ENCODE results near the gene ZEB1. TPM values are rescaled to one million over a fixed set of nuclear protein-coding genes. Genes with fewer than 3 reads are reported as not detected.

ZEB1 gene
- total RNA-seq, 1 experiment from 2014 or later: 21.7 TPM

GRCh38 chr10:31479752-31480151, 160.7 kb downstream of the ZEB1 start:
- Histone ChIP-seq H3K36me3 (peaks cover 47% of the 10 kb centered on the region), H3K27me3 (no peaks in the 10 kb centered on the region), H3K4me3 (no peak overlapping the region), H3K9me3 (peaks cover 14% of the 10 kb centered on the region)
- no peak for DNase-seq

DNA sequence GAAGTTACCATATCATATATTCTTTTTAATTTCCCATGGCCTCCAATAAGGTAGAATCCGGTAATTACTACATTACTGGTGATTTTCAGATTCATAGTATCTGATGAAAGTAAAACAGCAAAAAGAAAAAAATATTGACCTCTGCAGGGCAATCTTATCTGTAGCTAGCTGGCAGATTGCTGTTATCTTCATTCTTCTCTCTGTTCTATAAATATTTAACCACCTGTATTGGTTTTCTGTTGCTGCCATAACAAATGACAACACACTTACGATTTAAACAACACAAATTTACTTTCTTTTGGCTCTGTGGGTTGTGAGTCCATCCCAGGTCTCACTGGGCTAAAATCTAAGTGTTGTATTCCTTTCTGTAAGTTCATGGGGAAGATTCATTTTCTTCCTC, 164.5 kb downstream of the ZEB1 start:
- DNase-seq: no peak
- no peaks in the 10 kb centered on the region; the same call in 1 of the 2 replicates for H3K9me3 ChIP-seq
- H3K36me3 ChIP-seq: peaks cover 22% of the 10 kb centered on the region
- H3K4me3 ChIP-seq: no peak overlapping the region
- no peaks in the 10 kb centered on the region for H3K27me3 ChIP-seq

- peaks cover 3% of the 10 kb centered on the region for H3K9me3 ChIP-seq
Observed at GRCh38 chr10:31484431-31485135, 165.6 kb downstream of the ZEB1 start.

DNA sequence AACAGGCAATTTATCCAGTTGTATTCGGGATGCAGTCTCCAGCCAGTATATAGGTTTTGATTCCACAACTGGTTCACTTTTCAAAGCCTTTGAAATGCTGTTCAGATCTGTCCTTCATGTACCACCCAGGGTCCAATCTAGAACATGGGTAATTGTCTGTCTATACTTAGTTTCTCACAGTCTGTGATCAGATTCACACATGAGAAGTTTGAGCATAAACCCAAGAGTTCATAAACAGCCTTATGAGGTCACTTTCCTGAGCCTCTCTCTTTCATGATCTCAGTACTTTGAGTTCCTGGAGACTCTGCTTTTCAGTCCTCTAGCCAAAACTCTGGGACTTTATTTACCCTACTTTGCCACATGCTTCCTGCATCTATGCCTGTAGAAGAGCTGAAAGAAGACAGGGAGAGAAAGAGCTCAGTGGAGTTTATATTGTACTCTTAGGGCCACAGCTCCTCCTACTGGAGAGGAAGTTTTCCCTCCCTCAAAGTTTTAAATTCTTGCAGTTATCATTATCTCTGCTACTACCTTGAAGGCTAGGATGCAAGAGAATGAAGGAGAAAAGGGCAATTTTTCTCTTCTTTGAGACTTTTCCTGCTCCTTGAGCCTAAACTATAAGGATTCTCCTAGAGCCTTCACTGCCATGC, 172.0 kb downstream of the ZEB1 start:
- no peaks in the 10 kb centered on the region for H3K27me3 ChIP-seq
- H3K36me3 ChIP-seq: peaks cover 20% of the 10 kb centered on the region
- no peak for DNase-seq
- no peak overlapping the region for H3K4me3 ChIP-seq
- peaks cover 5% of the 10 kb centered on the region for H3K9me3 ChIP-seq

More at GRCh38 chr10:31484431-31485135, 165.6 kb downstream of the ZEB1 start:
- no peak for DNase-seq
- peaks cover 21% of the 10 kb centered on the region for H3K36me3 ChIP-seq
- H3K4me3 ChIP-seq: no peak overlapping the region
- H3K27me3 ChIP-seq: no peaks in the 10 kb centered on the region

DNA sequence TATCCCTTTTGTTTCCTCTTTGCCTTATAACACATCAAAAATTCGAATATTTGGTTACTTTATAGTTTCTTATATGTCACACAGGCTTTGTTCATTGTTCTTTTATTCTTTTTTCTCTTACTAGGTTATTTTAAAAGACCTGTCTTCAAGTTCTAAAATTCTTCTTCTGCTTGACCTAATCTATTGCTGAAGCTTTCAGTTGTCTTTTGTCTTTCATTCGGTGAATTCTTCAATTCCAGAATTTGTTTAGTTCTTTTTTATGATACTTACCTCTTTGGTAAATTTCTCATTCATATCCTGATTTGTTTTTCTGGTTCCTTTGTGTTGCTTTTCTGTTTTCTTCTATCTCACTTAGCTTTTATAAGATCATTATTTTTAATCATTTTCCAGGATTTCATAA, 188.4 kb downstream of the ZEB1 start:
- no peak for DNase-seq
- peaks cover 89% of the 10 kb centered on the region for H3K36me3 ChIP-seq
- no peak overlapping the region for H3K4me3 ChIP-seq
- peaks cover 40% of the 10 kb centered on the region for H3K9me3 ChIP-seq
- H3K27me3 ChIP-seq: no peaks in the 10 kb centered on the region

DNA sequence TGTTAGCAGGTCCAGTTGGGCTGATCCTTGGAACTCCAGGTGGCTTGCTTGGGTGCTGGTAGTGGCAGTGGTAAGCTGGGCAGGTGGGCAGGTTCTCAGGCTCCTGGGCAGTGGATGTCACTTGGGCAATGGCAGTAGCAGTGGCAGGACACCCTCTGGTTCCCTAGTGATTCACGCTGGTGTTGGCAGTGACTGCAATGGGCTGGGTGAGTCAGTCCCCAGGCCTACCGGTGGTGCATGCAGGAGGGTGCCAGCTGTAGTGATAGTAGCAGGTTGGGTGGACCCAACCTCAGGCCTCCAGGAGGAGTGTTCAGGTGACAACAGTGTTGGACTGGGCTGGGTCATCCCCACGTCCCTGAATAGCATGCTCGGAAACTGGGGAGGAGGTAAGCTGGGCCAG, 189.2 kb downstream of the ZEB1 start:
- DNase-seq: peak; percentile 7
- peaks cover 89% of the 10 kb centered on the region for H3K36me3 ChIP-seq
- H3K4me3 ChIP-seq: no peak overlapping the region
- peaks cover 40% of the 10 kb centered on the region for H3K9me3 ChIP-seq
- H3K27me3 ChIP-seq: no peaks in the 10 kb centered on the region

DNA sequence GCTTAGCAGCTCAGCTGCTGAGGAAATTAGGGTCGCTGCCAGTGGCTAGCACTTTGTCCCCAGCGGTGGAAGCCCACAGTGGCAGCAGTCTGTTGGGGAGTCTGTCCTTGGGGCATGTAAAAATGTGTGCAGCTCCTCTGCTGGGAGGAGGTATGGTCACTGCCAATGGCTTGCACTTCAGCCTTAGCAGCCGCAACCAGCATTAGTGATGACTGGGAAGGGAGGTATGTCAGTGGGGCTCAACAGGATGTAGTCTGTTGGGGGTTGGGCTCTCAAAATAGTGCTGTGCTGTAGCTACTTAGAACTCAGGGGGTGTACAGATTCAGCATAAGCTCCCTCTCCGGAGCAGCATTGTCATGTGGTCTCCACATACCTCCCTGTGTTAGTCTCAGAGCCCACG, 189.9 kb downstream of the ZEB1 start:
- Histone ChIP-seq H3K9me3 (peaks cover 36% of the 10 kb centered on the region), H3K27me3 (no peaks in the 10 kb centered on the region), H3K4me3 (no peak overlapping the region), H3K36me3 (peaks cover 89% of the 10 kb centered on the region)
- DNase-seq: no peak

DNA sequence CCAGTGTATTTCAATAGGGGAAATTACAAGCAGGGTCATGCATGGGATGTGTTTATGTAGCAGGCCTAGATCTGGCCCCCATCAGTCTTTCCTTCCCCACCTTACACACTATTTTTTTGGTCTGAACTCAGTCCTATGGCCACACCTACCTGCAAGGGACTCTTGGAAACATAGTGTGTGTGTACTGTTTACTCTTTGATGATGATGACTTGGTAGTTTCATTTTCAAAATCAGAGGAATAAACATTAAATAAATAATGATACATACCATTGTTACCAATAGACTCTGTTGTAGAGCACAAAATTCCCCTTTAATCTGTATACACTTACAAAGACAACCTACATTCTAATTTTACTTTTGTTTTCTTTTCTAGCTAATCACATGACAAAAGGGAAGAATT, 191.0 kb downstream of the ZEB1 start:
- Histone ChIP-seq H3K4me3 (no peak overlapping the region), H3K27me3 (no peaks in the 10 kb centered on the region), H3K36me3 (peaks cover 93% of the 10 kb centered on the region), H3K9me3 (peaks cover 30% of the 10 kb centered on the region)
- no peak for DNase-seq

GRCh38 chr10:31515116-31515515, 196.1 kb downstream of the ZEB1 start:
- no peaks in the 10 kb centered on the region for H3K27me3 ChIP-seq
- H3K36me3 ChIP-seq: peaks cover 77% of the 10 kb centered on the region
- H3K4me3 ChIP-seq: no peak overlapping the region
- no peak for DNase-seq
- H3K9me3 ChIP-seq: no peaks in the 10 kb centered on the region

DNA sequence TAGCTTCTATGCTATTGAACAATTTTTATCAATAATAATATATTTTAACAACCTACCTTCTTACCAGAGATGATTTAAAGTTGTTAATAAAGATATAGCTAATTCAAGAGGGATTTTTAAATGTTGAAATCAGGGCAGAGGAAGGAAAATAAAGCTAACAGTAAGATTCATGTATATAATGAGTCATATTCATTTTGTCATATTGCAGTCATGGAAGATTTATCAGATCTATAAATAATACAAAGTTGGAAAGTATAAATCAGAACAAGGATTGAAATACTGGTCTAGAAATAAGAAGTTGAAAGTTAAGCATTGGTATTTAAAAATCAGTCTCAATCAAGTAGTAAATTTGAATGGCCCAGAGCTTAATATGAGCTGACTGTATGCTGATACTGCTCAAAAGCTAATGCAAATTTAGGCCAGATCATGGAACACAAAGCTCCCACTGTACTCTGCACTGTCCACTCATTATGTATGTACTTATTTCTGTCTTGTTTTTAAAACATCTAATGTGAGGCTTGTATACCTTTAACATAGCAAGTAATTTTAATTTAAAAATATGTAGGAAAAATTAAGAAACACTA, 196.9 kb downstream of the ZEB1 start:
- no peak for DNase-seq
- H3K36me3 ChIP-seq: peaks cover 77% of the 10 kb centered on the region

DNA sequence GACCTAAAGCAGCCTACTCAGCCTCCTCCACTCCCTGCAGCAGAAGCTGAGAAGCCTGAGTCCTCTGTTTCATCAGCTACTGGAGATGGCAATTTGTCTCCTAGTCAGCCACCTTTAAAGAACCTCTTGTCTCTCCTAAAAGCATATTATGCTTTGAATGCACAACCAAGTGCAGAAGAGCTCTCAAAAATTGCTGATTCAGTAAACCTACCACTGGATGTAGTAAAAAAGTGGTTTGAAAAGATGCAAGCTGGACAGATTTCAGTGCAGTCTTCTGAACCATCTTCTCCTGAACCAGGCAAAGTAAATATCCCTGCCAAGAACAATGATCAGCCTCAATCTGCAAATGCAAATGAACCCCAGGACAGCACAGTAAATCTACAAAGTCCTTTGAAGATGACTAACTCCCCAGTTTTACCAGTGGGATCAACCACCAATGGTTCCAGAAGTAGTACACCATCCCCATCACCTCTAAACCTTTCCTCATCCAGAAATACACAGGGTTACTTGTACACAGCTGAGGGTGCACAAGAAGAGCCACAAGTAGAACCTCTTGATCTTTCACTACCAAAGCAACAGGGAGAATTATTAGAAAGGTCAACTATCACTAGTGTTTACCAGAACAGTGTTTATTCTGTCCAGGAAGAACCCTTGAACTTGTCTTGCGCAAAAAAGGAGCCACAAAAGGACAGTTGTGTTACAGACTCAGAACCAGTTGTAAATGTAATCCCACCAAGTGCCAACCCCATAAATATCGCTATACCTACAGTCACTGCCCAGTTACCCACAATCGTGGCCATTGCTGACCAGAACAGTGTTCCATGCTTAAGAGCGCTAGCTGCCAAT, 202.2 kb downstream of the ZEB1 start:
- peaks cover 76% of the 10 kb centered on the region for H3K36me3 ChIP-seq
- DNase-seq: no peak
- no peaks in the 10 kb centered on the region for H3K27me3 ChIP-seq
- H3K9me3 ChIP-seq: no peaks in the 10 kb centered on the region
- H3K4me3 ChIP-seq: no peak overlapping the region

More for the DNA sequence above, 196.9 kb downstream of the ZEB1 start:
- no peaks in the 10 kb centered on the region for H3K27me3 ChIP-seq
- H3K9me3 ChIP-seq: no peaks in the 10 kb centered on the region
- no peak overlapping the region for H3K4me3 ChIP-seq

GRCh38 chr10:31522820-31523219, 203.8 kb downstream of the ZEB1 start:
- Histone ChIP-seq H3K27me3 (no peaks in the 10 kb centered on the region), H3K36me3 (peaks cover 82% of the 10 kb centered on the region)

DNA sequence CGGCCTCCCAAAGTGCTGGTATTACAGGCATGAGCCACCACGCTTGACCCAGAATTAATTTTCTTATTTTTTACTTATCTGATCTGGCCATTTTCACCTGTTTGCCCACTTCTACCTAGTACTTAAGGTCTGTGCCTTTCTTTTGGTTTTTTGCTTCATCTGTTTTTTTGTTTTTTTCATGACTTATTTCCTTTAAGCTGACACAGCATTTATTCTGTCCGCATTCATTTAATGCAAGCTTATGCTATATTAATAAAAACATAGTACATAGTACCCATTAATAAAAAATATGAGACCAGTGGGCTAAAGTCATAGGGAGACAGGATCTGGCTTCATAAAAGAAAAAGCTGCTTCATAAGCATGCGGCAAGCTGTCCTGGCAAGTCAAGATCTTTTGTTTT, 205.4 kb downstream of the ZEB1 start:
- Histone ChIP-seq H3K4me3 (no peak overlapping the region), H3K36me3 (peaks cover 79% of the 10 kb centered on the region)

More at GRCh38 chr10:31522820-31523219, 203.8 kb downstream of the ZEB1 start:
- no peak for DNase-seq
- Histone ChIP-seq H3K9me3 (no peaks in the 10 kb centered on the region), H3K4me3 (no peak overlapping the region)

GRCh38 chr10:31526178-31526577, 207.2 kb downstream of the ZEB1 start:
- H3K27me3 ChIP-seq: no peaks in the 10 kb centered on the region
- H3K36me3 ChIP-seq: peaks cover 65% of the 10 kb centered on the region
- H3K9me3 ChIP-seq: no peaks in the 10 kb centered on the region
- DNase-seq: no peak
- H3K4me3 ChIP-seq: no peak overlapping the region

More for the DNA sequence above, 205.4 kb downstream of the ZEB1 start:
- DNase-seq: no peak
- Histone ChIP-seq H3K27me3 (no peaks in the 10 kb centered on the region), H3K9me3 (no peaks in the 10 kb centered on the region)

DNA sequence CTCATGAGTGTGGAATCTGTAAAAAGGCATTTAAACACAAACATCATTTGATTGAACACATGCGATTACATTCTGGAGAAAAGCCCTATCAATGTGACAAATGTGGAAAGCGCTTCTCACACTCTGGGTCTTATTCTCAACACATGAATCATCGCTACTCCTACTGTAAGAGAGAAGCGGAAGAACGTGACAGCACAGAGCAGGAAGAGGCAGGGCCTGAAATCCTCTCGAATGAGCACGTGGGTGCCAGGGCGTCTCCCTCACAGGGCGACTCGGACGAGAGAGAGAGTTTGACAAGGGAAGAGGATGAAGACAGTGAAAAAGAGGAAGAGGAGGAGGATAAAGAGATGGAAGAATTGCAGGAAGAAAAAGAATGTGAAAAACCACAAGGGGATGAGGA, 207.7 kb downstream of the ZEB1 start:
- no peaks in the 10 kb centered on the region for H3K27me3 ChIP-seq
- H3K9me3 ChIP-seq: no peaks in the 10 kb centered on the region
- peaks cover 62% of the 10 kb centered on the region for H3K36me3 ChIP-seq
- H3K4me3 ChIP-seq: no peak overlapping the region
- no peak for DNase-seq

- DNase-seq: no peak
- no peak overlapping the region for H3K4me3 ChIP-seq
- peaks cover 42% of the 10 kb centered on the region for H3K36me3 ChIP-seq
- H3K9me3 ChIP-seq: no peaks in the 10 kb centered on the region
- no peaks in the 10 kb centered on the region for H3K27me3 ChIP-seq
Observed at GRCh38 chr10:31528831-31529230, 209.8 kb downstream of the ZEB1 start.

DNA sequence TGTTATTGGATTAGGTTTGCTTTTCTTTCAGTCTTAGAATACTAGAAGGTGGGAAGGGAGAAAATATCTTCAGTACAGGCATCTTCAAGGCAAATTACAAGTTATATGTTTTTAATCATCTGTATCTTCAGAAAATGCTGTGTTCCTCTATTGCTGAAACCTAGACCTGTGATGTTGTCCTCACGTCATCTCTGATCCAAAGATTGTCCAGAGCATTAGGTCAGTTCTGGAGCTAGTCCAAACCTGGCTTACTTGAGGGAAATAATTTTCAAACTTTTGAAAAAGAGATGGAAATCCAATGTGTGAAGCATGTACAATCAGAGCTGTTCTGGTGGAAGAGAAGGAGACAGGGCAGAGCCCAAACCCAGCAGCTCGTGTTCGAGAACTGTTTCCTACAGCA, 217.3 kb downstream of the ZEB1 start:
- Histone ChIP-seq H3K27me3 (no peaks in the 10 kb centered on the region), H3K4me3 (no peak overlapping the region)
- DNase-seq: no peak

More for the DNA sequence above, 217.3 kb downstream of the ZEB1 start:
- no peaks in the 10 kb centered on the region for H3K9me3 ChIP-seq
- H3K36me3 ChIP-seq: no peaks in the 10 kb centered on the region

All from MG63 (cell line).